HG03108 (cell line): ENCODE measurements around the gene SPDYA.

Experiments
- ATAC-seq: cut with Tn5 transposase; IDR thresholded peaks from one replicate; pipeline ENCODE4 v1.9.1; 2021; ENCODE audit warnings: moderate library complexity; ENCODE audit not compliant: unreplicated experiment

SPDYA gene

DNA sequence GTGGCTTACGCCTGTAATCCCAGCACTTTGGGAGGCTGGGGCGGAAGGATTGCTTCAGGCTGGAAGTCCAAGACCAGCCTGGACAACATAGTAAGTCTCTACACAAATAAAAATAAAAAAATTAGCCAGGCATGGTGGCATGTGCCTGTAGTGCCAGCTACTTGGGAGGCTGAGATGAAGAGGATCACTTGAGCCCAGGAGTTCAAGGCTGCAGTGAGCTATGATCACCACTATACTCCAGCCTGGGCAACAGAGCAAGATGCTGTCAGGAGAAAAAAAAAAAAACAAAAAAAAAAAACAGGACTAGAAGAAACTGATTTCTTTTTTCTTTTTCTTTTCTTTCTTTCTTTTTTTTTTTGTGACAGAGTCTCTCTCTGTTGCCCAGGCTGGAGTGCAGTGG, 13.6 kb downstream of the SPDYA start:
- ATAC-seq, result no peak

- ATAC-seq, result no peak
These were observed 14.2 kb downstream of the SPDYA start for GRCh38 chr2:28824870-28825269.

GRCh38 chr2:28828382-28828781, 17.7 kb downstream of the SPDYA start:
- no peak for ATAC-seq

GRCh38 chr2:28833740-28834470, 23.3 kb downstream of the SPDYA start:
- no peak for ATAC-seq

- no peak for ATAC-seq
These were observed 25.1 kb downstream of the SPDYA start for GRCh38 chr2:28835781-28836180.

DNA sequence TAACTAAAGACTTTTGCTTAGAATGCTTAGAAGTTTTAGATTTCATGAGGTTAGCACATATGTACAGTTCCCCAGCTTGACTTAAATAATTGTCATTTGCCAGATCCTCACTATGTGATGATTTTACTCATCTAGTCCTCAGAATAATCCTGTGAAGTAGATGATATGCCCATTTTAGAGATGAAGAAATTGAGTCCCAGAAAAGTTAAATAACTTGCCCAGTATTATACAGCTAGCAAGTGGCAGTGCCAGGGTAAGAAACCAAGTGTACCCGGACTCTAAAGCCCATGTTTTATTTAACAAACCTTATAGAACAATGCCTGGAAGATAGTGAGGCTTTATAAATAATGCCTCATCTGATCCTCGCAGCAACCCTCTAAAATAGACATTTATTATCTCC, 28.3 kb downstream of the SPDYA start:
- no peak for ATAC-seq

DNA sequence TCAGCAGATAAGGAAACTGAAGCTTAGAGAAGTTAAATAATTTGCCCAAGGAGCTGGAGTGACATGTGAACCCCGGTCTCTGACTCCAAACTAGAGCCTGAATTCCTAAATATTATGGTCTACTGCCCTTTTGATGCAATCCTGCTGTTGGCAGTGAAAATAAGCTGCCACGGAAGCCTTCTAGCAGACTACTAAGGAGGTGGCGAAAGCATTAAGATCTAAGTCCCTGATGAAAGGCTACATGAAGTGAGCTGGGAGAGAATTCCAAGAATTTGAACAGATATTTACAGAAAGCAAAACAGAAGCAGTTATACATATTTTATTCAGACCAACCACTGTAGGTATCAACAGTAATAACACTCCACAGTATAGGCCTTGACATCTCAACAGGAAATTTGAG, 31.4 kb downstream of the SPDYA start:
- no peak for ATAC-seq

DNA sequence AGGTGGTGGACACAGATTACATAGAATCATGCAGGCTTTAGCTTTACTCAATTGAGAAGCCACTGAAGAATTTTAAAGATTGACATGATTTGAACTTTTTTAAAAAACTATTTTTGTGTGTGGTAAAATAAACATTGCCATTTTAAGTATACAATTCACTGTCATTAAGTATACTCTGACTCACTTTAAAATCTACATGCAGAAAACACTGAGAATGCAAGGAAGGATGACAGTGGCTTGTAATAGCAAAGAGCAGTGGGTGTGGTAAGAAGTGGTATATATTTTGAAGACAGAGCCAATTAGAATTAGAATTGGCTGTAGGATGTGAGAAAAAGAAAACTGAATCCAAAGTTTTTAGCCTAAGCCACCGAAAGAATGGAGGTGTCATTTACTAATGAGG, 44.6 kb downstream of the SPDYA start:
- ATAC-seq, result no peak

GRCh38 chr2:28855977-28856376, 45.3 kb downstream of the SPDYA start:
- ATAC-seq, result no peak

GRCh38 chr2:28868611-28869010, 58.0 kb downstream of the SPDYA start:
- no peak for ATAC-seq

DNA sequence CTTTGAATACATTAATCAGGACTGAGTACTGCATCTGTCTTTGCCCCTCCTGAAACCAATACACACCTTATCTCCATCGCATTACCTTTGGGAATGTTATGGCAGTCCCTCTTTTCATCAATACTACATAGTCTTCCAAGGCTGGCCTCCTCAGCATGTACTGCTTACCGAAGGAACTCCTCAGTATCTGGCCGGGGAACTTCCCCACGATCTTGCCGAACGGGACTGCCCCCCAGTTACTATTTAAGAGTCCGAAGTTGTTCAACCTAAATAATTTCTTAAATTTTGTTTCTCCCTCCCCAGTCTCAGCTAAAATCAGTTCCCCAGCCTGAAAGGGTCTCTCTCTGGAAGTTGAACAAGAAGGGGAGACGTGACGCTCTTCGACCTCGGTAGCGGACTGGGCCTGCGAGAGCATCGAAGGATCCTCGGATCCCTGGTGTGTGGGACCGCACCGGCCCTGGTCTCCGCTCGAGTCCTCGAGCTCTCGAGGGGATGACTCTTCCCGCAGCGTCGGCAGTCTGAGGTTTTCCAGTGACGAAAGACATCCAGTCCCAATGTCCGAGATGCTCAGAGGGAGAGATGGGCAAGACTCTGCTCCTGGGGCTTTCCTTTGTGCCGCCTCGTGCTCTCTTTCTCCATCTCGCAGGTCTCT, 59.0 kb downstream of the SPDYA start:
- ATAC-seq, result peak; percentile 12

DNA sequence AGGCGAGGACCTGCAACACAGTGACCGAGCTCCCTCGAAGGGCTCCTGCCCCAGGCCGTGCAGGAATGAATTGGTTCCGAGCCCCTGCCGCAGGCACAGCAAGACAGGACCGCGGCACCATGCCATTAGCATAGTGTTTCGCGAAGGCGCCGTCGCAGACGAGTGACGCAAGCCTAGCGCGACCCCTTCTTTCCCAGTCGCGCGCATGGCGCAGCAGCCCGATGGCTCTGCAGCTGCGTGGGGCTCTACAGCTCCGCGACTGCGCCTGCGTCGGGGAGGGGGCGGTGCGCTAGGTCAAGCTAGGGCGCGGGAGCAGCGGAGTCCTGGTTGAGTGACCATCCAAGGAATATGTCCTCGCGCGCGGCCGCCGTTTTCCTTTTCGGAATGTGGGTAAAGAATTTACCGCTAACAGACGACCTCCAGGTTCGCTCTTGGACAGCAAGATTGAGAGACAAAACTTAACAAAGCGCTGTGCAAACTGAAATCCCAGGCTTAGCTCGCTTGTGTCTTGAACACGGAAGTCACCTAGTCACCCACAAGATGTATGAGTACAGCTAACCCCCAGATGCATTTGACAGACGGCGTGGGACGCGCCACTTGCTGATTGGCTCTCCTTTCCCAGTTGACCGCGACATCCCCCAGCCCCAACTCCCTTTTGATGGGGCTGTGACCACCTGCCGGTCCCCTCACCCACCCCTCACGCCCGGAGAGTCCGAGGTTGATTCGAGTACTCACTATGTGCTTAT, 59.7 kb downstream of the SPDYA start, which contains the start of gene TRMT61B:
Gene TRMT61B, minus strand, starts transcription at position 164 of the 746 bp plus-strand sequence. Its CDS starts 32 bp downstream, at position 132.
- peak; percentile 98 for ATAC-seq

GRCh38 chr2:28871620-28872019, 61.0 kb downstream of the SPDYA start:
- ATAC-seq, result no peak

- ATAC-seq, result no peak
These were observed 69.6 kb downstream of the SPDYA start for GRCh38 chr2:28880193-28880592.

DNA sequence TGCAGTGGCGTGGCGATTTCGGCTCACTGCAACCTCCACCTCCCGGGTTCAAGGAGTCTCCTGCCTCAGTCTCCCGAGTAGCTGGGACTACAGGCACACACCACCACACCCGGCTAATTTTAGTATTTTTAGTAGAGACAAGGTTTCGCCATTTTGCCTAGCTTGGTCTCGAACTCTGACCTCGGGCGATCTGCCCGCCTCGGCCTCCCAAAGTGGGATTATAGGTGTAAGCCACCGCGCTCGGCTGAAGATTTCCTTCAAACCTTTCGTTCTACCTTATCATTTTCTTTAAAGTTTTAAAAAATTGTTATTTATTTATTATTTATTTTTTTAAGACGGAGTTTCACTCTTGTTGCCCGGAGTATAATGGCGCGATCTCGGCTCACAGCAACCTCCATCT, 82.9 kb downstream of the SPDYA start:
- no peak for ATAC-seq

- ATAC-seq, result peak; percentile 86
These were observed 84.0 kb downstream of the SPDYA start, which contains the start of gene WDR43 for GRCh38 chr2:28894470-28895188. Gene WDR43, plus strand, starts transcription at chr2:28894667. Its CDS starts 32 bp downstream, at chr2:28894699.

- ATAC-seq, result peak; percentile 8
These were observed 84.7 kb downstream of the SPDYA start for GRCh38 chr2:28895189-28895893.

GRCh38 chr2:28896906-28897305, 86.3 kb downstream of the SPDYA start:
- ATAC-seq, result no peak

GRCh38 chr2:28898048-28898447, 87.4 kb downstream of the SPDYA start:
- no peak for ATAC-seq
